ENCODE results near the gene ANKRD34A. TPM values are rescaled to one million over a fixed set of nuclear protein-coding genes. Genes with fewer than 3 reads are reported as not detected.

The ANKRD34A gene
- total RNA-seq, 1 donor from 2014 or later, result 1.6 TPM

DNA sequence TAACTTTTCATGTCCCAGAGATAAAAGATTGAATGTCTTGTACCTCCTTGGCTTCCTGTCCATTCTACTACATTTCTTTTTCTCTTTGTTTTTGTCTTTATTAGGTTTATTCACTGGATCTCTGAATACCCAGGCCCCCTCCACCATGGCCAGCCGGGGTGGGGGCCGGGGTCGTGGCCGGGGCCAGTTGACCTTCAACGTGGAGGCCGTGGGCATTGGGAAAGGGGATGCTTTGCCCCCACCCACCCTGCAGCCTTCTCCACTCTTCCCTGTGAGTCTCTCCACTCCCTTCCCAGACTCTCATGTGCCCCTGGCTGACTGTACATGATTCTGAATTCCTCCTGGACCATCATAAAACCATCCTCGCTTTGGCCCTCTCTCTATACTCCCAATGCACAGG is 10.3 kb upstream of the ANKRD34A start:
- no peak for DNase-seq (ENCODE audit: low read depth)

- DNase-seq (ENCODE audit: low read depth), result no peak
Measured at GRCh38 chr1:145972580-145972979, 8.2 kb upstream of the ANKRD34A start.

GRCh38 chr1:145967288-145967687 is 2.9 kb upstream of the ANKRD34A start:
- no peak for DNase-seq (ENCODE audit: low read depth)

GRCh38 chr1:145965119-145965744 is 857 bp upstream of the ANKRD34A start:
- no peak for DNase-seq (ENCODE audit: low read depth)

DNA sequence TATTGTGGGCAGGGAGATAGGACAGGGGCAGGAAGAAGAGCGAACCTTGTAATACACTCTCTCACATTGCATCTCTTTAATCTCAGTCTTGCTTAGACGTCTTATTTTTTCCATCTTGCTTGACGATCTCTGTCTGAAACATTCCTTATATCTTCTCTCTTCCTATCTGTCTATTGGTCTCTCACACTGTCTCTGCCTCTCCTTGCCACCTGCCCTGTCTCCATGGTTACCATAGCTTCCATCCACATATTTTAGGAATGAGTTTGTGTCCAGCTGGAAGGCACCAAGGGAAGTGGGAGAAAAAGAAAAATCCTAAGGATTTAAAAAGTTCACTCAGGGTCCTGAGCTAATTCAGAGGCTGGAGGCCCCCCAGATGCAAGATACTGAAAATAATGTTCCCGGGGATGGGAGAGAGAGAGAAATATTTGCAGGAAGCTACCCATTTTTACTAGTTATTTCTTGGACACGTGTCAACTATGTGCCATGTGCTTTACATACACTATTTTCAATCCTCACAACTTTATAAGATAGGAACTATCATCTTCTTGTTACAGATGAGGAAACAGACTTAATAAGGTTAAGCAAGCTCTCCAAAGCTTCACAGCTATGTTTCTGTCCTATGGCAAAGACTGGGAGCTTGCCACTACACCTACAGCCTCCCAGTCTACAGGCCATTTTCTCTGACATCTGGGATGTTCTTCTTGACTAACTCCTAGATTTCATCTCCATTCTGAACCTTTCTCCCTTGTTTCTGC is 933 bp downstream of the ANKRD34A start:
- DNase-seq (ENCODE audit: low read depth), result peak; percentile 74

DNA sequence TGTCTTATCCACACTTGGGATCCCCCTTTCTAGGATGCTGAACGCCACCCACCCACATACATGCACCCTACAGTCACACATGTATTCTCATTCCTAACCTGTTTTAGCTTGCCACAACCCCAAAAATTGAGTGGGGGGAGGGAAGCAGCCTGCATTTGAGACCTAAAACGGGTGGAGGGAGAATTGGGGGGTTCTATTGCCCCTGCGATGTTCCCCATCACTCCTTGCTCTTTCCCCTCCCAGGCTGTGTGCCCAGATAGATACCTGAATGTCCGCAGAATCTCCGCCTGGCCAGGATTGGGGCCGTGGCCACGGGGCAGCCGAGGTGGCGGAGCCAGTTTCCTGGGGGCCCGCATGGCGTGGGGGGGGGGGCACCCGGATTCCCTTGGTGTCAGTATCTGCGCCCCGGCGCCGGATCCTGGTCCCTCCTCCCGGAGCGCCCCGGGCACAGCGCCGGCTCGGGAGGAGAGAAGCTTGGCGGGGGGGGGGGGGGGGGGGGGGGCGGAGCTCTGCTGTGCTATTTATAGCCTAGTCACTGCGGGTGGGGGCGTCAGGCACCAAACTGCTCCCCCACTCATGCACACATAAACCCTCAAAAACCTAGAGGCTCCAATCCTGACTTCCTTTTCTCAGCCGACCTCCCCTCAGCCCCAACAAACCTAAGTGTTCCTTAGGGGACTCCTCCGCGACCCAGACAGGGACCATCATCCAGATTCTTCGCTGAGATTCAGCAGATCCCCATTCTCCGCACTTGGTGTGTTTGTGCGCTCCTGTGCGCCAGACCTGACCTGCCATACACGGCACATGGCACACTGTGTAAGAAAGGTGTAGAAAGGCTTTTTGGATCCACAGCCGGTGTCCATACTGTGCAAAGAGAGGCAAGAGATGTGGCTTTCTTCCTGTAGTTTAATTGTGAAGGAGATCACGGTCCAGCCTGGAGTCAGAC is 1.9 kb downstream of the ANKRD34A start:
- peak; percentile 56 for DNase-seq (ENCODE audit: low read depth)

GRCh38 chr1:145961425-145962156 is 2.8 kb downstream of the ANKRD34A start:
- no peak for DNase-seq (ENCODE audit: low read depth)

- no peak for DNase-seq (ENCODE audit: low read depth)
Measured at GRCh38 chr1:145961109-145961424, 3.3 kb downstream of the ANKRD34A start.

DNA sequence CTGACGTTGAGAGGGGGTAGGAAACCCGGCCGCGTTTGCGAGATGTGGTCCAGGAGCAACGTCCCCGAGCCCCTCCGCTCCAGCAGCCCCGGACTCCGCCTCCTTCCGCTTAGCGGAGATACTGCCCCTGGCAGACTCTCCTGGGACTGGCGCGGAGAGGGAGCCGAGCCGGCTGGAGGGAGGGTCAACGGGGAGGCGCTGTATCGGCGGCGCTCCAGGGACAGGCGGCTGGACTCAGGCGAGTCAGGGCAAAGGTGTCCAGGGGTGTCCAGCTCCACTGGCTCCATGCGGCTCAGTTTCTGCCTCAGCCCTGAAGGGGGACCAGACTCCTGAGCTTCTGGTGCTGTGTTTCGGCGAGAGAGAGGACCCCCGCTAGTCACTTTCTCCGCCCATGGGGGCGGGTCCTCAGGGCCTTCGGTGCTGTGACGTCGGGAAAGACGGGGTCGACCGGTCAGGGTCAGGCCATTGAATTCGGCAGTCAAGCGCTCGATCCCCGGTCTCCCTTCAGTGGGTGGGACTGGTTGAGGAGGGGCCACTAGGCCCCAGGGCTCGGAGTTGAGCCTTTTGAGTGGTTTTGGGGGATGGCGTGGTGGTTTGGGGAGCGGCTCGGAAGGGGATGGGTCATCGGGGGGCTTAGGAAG is 3.8 kb downstream of the ANKRD34A start:
- peak; percentile 73 for DNase-seq (ENCODE audit: low read depth)

DNA sequence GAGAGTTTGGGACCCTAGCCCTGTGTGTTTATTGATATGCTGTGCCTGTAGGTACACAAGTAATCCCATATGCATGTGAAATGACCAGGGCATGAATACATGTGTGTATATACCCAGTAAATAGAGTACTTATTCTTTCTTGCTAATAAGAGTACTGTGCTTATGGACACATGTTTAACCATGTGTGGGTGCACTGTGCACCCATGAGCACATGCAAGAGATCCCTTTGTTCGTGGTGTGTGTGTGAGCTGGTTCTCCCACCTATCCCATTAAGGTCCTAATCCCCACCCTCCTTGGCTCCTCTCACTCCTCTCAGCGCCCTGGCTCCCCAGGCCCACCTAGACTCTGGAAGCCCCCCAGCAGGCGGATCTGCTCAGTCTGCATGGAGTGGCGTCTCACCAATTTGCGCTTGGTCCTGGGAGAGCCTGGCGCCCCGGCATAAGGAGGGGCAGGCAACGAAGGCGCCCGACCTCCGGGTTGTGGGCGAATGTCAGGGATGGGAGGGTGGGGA is 4.4 kb downstream of the ANKRD34A start:
- DNase-seq (ENCODE audit: low read depth), result no peak

- DNase-seq (ENCODE audit: low read depth), result no peak
Measured at GRCh38 chr1:145959333-145959732, 5.0 kb downstream of the ANKRD34A start.

DNA sequence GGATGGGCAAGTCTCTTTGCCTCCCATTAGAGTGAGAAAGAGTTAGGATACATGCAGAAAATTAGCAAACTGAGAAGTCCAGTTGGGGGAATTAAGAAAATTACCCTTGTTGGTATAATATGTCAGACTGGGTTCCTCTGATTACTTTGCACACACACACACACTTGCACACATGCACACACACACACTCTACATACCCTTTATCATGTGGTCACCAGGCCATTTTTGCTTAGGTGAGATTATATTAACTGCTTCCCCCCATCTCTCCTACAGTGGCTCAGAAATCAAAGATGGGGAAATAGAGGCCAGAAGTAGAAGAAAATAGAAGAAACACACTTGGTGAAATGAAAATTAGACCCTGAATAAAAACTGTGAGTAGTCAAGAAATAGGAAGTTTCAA is 5.6 kb downstream of the ANKRD34A start:
- DNase-seq (ENCODE audit: low read depth), result no peak

DNA sequence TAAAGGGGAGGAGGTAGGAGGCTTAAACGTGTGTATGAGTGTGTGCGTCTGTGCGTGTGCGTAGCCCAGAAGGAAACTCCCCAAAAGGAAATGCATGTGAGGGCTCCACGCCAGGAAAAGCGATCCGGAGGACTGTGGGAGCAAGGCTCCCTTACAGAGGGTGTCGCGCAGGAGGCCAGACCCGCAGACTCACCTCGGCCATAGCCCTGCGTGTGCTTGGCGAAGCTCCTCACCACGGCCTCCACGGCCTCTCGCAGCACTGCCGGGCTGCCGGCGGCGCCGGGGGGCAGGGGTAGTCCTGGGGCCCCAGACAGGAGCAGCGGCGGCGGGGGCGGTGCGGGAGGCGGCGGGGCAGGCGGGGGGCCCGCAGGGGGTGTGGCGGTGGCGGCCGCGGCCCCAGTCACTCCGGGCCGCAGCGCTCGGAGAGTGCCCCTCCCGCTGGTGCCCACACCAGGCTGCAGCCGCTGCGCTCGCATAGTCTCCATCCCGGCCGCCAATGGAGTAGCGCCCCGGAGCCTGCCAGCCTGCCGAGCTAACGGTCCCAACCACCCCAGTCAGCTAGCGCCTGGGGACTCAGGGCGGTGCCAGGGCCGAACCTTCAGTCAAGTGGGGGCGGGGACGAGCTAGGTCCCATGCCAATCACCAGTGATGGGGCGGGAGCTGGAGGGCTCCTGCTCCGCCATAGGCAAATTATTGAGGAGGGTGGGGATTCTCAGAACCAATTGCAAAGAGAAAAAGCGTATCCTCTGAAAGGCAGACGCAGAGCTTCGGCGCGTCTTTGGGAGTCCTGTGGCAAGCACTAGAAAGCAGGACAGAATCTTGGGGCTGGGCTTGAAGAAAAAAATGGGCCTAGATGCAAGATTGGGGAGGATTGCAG is 6.7 kb downstream of the ANKRD34A start, which contains the start of gene LIX1L:
Gene LIX1L (minus strand): TSS at position 575 of the 877 bp plus-strand sequence. CDS start 90 bp downstream, at position 485.
- DNase-seq (ENCODE audit: low read depth), result peak; percentile 98

GRCh38 chr1:145956781-145957442 is 7.5 kb downstream of the ANKRD34A start:
- DNase-seq (ENCODE audit: low read depth), result peak; percentile 42

- no peak for DNase-seq (ENCODE audit: low read depth)
Measured at GRCh38 chr1:145956361-145956760, 8.0 kb downstream of the ANKRD34A start.

DNA sequence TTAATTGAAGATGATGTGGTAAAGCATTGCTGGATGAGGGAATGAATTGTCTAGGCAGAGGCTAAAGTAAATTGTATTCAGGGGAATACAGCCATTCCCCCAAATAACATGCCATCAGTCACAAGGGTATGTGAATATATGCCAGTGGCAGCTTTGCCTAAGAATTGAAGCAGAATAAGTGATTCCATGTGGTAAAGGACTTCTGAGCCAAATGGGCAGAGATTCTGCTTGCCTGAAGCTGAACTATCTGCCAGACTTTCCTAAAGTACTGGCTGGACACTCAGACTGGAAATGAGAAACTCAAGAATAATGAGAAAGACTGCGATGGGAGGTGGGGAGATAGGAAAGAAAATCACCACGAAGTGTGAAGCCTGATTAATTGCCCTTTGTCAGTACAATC is 8.9 kb downstream of the ANKRD34A start:
- no peak for DNase-seq (ENCODE audit: low read depth)

DNA sequence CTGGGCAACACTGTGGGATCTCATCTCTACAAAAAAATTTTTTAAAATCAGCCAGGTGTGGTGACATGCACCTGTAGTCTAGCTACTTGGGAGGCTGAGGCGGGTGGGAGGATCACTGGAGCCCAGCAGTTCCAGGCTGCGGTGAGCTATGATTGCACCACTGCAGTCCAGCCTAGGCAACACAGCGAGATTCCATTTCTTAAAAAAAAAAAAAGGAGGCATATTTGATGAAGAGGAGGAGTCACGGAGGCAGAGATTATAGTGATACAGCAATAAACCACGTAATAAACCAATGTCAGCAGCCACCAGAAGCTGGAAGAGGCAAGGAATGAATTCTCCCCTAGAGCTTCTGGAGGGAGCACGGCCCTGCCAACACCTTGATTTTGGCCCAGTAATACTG is 10.5 kb downstream of the ANKRD34A start:
- no peak for DNase-seq (ENCODE audit: low read depth)

DNA sequence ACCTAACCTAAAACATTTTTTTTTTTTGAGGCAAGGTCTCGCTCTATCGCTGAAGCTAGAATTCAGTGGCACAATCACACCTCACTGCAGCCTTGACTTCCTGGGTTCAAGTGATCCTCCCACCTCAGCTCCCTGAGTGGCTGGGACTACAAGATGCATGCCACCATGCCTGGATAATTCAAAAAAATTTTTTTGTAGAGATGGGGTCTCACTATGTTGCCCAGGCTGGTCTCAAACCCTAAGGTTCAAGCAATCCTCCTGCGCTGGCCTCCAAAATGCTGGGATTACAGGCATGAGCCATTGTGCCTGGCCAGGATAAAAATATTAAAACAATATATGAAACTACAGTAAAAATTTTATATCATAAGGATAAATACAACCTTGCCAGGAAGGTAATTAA is 11.5 kb downstream of the ANKRD34A start:
- no peak for DNase-seq (ENCODE audit: low read depth)

- DNase-seq (ENCODE audit: low read depth), result no peak
Measured at GRCh38 chr1:145951526-145951925, 12.8 kb downstream of the ANKRD34A start.

Measured in myocyte (in vitro differentiated cells).